Neural cell (in vitro differentiated cells): ENCODE data around the gene FCHSD2. TPM values are rescaled to one million over a fixed set of nuclear protein-coding genes. Genes with fewer than 3 reads are reported as not detected.

Experiments
- H2AFZ ChIP-seq: fragments of 200-600, 300-800 bp; sonication (generic), shearing (Covaris generic); 2 replicates; pipeline ENCODE4 v1.6.0; 2014; ENCODE audit warnings: low read depth, mild to moderate bottlenecking, antibody characterized with exemption, low read length, moderate library complexity
- H3F3A ChIP-seq: fragments of 200-600 bp; shearing (Covaris generic); 2 replicates; pipeline ENCODE4 v1.6.1; 2016; ENCODE audit warnings: mild to moderate bottlenecking, moderate library complexity, mixed read lengths, antibody characterized with exemption, low read length; ENCODE audit not compliant: insufficient read depth, poor library complexity, severe bottlenecking
- H3K27ac ChIP-seq: fragments of 200-600, 300-800 bp; sonication (generic), shearing (Covaris generic); 2 replicates; pipeline ENCODE4 v1.5.1; 2014; ENCODE audit warnings: mild to moderate bottlenecking, low read length, moderate library complexity
- H3K27me3 ChIP-seq: fragments of 300-800, 200-600 bp; sonication (generic), shearing (Covaris generic); 2 replicates; pipeline ENCODE4 v1.6.0; 2014; ENCODE audit warnings: mild to moderate bottlenecking, low read depth, low read length, moderate library complexity; ENCODE audit not compliant: insufficient read depth
- H3K36me3 ChIP-seq: fragments of 300-800, 200-600 bp; sonication (generic), shearing (Covaris generic); 2 replicates; pipeline ENCODE4 v1.5.1; 2014; ENCODE audit warnings: mild to moderate bottlenecking, antibody characterized with exemption, low read length, moderate library complexity; ENCODE audit not compliant: insufficient read depth
- H3K4me2 ChIP-seq: fragments of 300-800, 200-600 bp; sonication (generic), shearing (Covaris generic); 2 replicates; pipeline ENCODE4 v1.6.0; 2014; ENCODE audit warnings: mild to moderate bottlenecking, low read length
- H3K4me3 ChIP-seq: fragments of 300-800, 200-600 bp; sonication (generic), shearing (Covaris generic); 2 replicates; pipeline ENCODE4 v1.5.1; 2014; ENCODE audit warnings: mild to moderate bottlenecking, low read length, moderate library complexity
- H3K79me2 ChIP-seq: fragments of 200-600 bp; shearing (Covaris generic); replicated peaks from 2 replicates; pipeline ENCODE4 v1.6.0; 2014; ENCODE audit warnings: mild to moderate bottlenecking, low read length, moderate library complexity; ENCODE audit not compliant: insufficient read depth
- H3K9ac ChIP-seq: fragments of 300-800, 200-600 bp; sonication (generic), shearing (Covaris generic); 2 replicates; pipeline ENCODE4 v1.6.1; 2016; ENCODE audit warnings: mild to moderate bottlenecking, low read length, mixed read lengths
- H3K9me2 ChIP-seq: fragments of 200-600 bp; shearing (Covaris generic); 2 replicates; pipeline ENCODE4 v1.6.1; 2016; ENCODE audit warnings: mild to moderate bottlenecking, low read length, mixed read lengths; ENCODE audit not compliant: insufficient read depth
- H3K9me3 ChIP-seq: fragments of 200-600, 300-800 bp; sonication (generic), shearing (Covaris generic); 2 replicates; pipeline ENCODE4 v1.6.1; 2016; ENCODE audit warnings: mild to moderate bottlenecking, mixed run types, low read length, moderate library complexity, mixed read lengths
- H4K20me1 ChIP-seq: fragments of 200-600 bp; shearing (Covaris generic); 2 replicates; pipeline ENCODE4 v1.6.1; 2016; ENCODE audit warnings: mild to moderate bottlenecking, mixed run types; ENCODE audit not compliant: insufficient read depth
- EP300 ChIP-seq: fragments of 450-650 bp; conservative IDR thresholded peaks from 2 replicates; pipeline ENCODE4 v1.6.1; 2014; ENCODE audit warnings: antibody characterized with exemption, mild to moderate bottlenecking, moderate library complexity; ENCODE audit not compliant: poor library complexity, severe bottlenecking
- EZH2 ChIP-seq: fragments of 200-600, 300-800 bp; shearing (Covaris generic), sonication (generic); IDR thresholded peaks from 2 replicates; pipeline ENCODE4 v1.6.1; 2014; ENCODE audit warnings: antibody characterized with exemption, low read length, borderline replicate concordance, mild to moderate bottlenecking; ENCODE audit not compliant: insufficient read depth, poor library complexity, severe bottlenecking
- MXI1 ChIP-seq: fragments of 450-650 bp; conservative IDR thresholded peaks from 2 replicates; pipeline ENCODE4 v1.6.1; 2014; ENCODE audit warnings: antibody characterized with exemption, mild to moderate bottlenecking; ENCODE audit not compliant: poor library complexity, severe bottlenecking
- POLR2AphosphoS5 ChIP-seq: IDR thresholded peaks from 2 replicates; pipeline ENCODE4 v1.6.1; 2012
- RAD21 ChIP-seq: fragments of 450-650 bp; conservative IDR thresholded peaks from 2 replicates; pipeline ENCODE4 v1.6.1; 2014; ENCODE audit warnings: antibody characterized with exemption, mild to moderate bottlenecking, moderate library complexity
- SMC3 ChIP-seq: fragments of 450-650 bp; conservative IDR thresholded peaks from 2 replicates; pipeline ENCODE4 v1.6.1; 2014; ENCODE audit warnings: antibody characterized with exemption, mild to moderate bottlenecking, moderate library complexity; ENCODE audit not compliant: poor library complexity
- TAF1 ChIP-seq: IDR thresholded peaks from 2 replicates; pipeline ENCODE4 v1.6.1; 2012; ENCODE audit warnings: low read depth
- polyA plus RNA-seq: library from polyadenylated mRNA; depleted of rRNA; stranded (reverse); fragments of >200 nt; gene quantifications from 2 replicates; pipeline ENCODE4 v1.2.3, GENCODE V29; 2014
- TF ChIP-seq, protein P1 (sequence below): fragments of 450-650 bp; IDR thresholded peaks from 2 replicates; pipeline ENCODE4 v1.5.1; 2014; ENCODE audit warnings: antibody characterized with exemption, mild to moderate bottlenecking, moderate library complexity; ENCODE audit not compliant: poor library complexity, severe bottlenecking
- TF ChIP-seq, protein P2 (sequence below): IDR thresholded peaks from 2 replicates; pipeline ENCODE4 v1.6.1; 2012; ENCODE audit warnings: borderline replicate concordance

The FCHSD2 gene
- polyA plus RNA-seq, 1 donor from 2014 or later: 40.8 TPM

DNA sequence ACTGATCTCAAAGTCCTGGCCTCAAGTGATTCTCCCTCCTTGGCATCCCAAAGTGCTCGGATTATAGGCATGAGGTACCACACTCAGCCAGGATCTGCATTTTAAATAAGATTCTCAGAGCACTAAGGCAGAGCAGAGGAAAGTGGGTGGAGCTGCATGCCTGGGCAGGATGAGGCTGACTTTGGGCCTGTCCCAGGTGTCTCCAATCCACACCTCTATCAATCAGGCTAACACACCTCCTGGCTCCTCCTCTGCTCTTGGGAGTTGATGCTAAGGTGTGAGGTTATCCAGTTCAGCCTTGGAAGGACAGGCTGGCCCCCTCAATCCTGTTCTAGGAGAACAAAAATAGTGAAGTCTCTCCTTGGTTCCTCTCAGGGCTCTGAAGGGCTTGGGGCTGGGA is 45.7 kb upstream of the FCHSD2 start:
- Histone ChIP-seq H3F3A (no peaks in the 10 kb centered on the region), H3K27me3 (no peaks in the 10 kb centered on the region), H3K4me3 (no peak overlapping the region), H4K20me1 (no peaks in the 10 kb centered on the region), H2AFZ (no peak overlapping the region), H3K9me2 (no peaks in the 10 kb centered on the region), H3K79me2 (no peaks in the 10 kb centered on the region), H3K4me2 (no peak overlapping the region), H3K9me3 (no peaks in the 10 kb centered on the region), H3K9ac (no peak overlapping the region), H3K36me3 (no peaks in the 10 kb centered on the region), H3K27ac (no peak overlapping the region)
- TF ChIP-seq, protein P1, sequence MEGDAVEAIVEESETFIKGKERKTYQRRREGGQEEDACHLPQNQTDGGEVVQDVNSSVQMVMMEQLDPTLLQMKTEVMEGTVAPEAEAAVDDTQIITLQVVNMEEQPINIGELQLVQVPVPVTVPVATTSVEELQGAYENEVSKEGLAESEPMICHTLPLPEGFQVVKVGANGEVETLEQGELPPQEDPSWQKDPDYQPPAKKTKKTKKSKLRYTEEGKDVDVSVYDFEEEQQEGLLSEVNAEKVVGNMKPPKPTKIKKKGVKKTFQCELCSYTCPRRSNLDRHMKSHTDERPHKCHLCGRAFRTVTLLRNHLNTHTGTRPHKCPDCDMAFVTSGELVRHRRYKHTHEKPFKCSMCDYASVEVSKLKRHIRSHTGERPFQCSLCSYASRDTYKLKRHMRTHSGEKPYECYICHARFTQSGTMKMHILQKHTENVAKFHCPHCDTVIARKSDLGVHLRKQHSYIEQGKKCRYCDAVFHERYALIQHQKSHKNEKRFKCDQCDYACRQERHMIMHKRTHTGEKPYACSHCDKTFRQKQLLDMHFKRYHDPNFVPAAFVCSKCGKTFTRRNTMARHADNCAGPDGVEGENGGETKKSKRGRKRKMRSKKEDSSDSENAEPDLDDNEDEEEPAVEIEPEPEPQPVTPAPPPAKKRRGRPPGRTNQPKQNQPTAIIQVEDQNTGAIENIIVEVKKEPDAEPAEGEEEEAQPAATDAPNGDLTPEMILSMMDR: no peak
- no peak for TF ChIP-seq POLR2AphosphoS5
- no peak for TF ChIP-seq EZH2
- TF ChIP-seq TAF1: no peak
- no peak for TF ChIP-seq EP300
- no peak for TF ChIP-seq MXI1
- TF ChIP-seq SMC3: no peak
- no peak for TF ChIP-seq RAD21
- TF ChIP-seq, protein P2, sequence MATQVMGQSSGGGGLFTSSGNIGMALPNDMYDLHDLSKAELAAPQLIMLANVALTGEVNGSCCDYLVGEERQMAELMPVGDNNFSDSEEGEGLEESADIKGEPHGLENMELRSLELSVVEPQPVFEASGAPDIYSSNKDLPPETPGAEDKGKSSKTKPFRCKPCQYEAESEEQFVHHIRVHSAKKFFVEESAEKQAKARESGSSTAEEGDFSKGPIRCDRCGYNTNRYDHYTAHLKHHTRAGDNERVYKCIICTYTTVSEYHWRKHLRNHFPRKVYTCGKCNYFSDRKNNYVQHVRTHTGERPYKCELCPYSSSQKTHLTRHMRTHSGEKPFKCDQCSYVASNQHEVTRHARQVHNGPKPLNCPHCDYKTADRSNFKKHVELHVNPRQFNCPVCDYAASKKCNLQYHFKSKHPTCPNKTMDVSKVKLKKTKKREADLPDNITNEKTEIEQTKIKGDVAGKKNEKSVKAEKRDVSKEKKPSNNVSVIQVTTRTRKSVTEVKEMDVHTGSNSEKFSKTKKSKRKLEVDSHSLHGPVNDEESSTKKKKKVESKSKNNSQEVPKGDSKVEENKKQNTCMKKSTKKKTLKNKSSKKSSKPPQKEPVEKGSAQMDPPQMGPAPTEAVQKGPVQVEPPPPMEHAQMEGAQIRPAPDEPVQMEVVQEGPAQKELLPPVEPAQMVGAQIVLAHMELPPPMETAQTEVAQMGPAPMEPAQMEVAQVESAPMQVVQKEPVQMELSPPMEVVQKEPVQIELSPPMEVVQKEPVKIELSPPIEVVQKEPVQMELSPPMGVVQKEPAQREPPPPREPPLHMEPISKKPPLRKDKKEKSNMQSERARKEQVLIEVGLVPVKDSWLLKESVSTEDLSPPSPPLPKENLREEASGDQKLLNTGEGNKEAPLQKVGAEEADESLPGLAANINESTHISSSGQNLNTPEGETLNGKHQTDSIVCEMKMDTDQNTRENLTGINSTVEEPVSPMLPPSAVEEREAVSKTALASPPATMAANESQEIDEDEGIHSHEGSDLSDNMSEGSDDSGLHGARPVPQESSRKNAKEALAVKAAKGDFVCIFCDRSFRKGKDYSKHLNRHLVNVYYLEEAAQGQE: no peak

DNA sequence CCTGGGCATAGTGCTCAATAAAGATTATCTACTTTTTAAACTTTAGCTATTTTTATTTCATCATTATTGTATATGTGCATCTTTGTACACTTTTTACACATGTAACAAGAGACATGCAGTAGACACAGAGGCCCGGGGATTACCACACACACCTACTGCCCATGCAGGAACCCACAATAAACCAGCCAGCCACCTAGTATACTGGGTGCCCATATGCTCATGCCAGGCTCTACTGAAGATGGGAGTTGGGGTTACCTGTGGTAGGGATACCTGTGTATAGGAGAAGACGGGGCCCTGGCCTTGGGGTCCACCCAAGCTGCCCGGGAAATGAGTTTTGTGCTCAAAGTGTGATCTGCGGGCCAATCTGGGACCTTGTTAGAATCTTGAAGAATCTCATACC is 44.8 kb upstream of the FCHSD2 start:
- Histone ChIP-seq H3K36me3 (no peaks in the 10 kb centered on the region), H3K9me3 (no peaks in the 10 kb centered on the region), H3K27me3 (no peaks in the 10 kb centered on the region), H3F3A (no peaks in the 10 kb centered on the region), H3K27ac (no peak overlapping the region), H3K9ac (no peak overlapping the region), H3K9me2 (no peaks in the 10 kb centered on the region), H3K79me2 (no peaks in the 10 kb centered on the region), H4K20me1 (no peaks in the 10 kb centered on the region), H3K4me2 (no peak overlapping the region), H2AFZ (no peak overlapping the region), H3K4me3 (no peak overlapping the region)
- TF ChIP-seq, protein P1: no peak
- TF ChIP-seq, protein P2: no peak
- TF ChIP-seq MXI1 (no peak), TAF1 (no peak), EZH2 (no peak), SMC3 (no peak), EP300 (no peak)
